ENCODE data around the gene UPK3A. TPM values are rescaled to one million over a fixed set of nuclear protein-coding genes. Genes with fewer than 3 reads are reported as not detected.

The UPK3A gene
- total RNA-seq, 1 experiment from 2014 or later, result not detected

GRCh38 chr22:45334528-45334927 is 49.8 kb downstream of the UPK3A start:
- DNase-seq (ENCODE audit: low read depth, low spot score), result no peak
- in situ Hi-C loops (cut with HindIII; ENCODE audit: low pct_unique_long_range_greater_than_20kb, low sequenced_read_pairs), result no loop called here

- no peak for DNase-seq (ENCODE audit: low read depth, low spot score)
Observed at GRCh38 chr22:45335021-45335818, 50.5 kb downstream of the UPK3A start.

GRCh38 chr22:45335854-45336522 is 51.2 kb downstream of the UPK3A start:
- no peak for DNase-seq (ENCODE audit: low read depth, low spot score)
- in situ Hi-C loops (cut with HindIII; ENCODE audit: low pct_unique_long_range_greater_than_20kb, low sequenced_read_pairs), result no loop called here

More at GRCh38 chr22:45335021-45335818, 50.5 kb downstream of the UPK3A start:
- in situ Hi-C loops (cut with HindIII; ENCODE audit: low pct_unique_long_range_greater_than_20kb, low sequenced_read_pairs), result no loop called here

- no peak for DNase-seq (ENCODE audit: low read depth, low spot score)
- in situ Hi-C loops (cut with HindIII; ENCODE audit: low pct_unique_long_range_greater_than_20kb, low sequenced_read_pairs), result no loop called here
Observed at GRCh38 chr22:45336971-45337431, 52.3 kb downstream of the UPK3A start.

GRCh38 chr22:45337536-45337935 is 52.8 kb downstream of the UPK3A start:
- no peak for DNase-seq (ENCODE audit: low read depth, low spot score)
- in situ Hi-C loops (cut with HindIII; ENCODE audit: low pct_unique_long_range_greater_than_20kb, low sequenced_read_pairs), result no loop called here

- DNase-seq (ENCODE audit: low read depth, low spot score), result no peak
- in situ Hi-C loops (cut with HindIII; ENCODE audit: low pct_unique_long_range_greater_than_20kb, low sequenced_read_pairs), result no loop called here
Observed at GRCh38 chr22:45338795-45339194, 54.0 kb downstream of the UPK3A start.

GRCh38 chr22:45340323-45340722 is 55.6 kb downstream of the UPK3A start:
- no peak for DNase-seq (ENCODE audit: low read depth, low spot score)
- in situ Hi-C loops (cut with HindIII; ENCODE audit: low pct_unique_long_range_greater_than_20kb, low sequenced_read_pairs), result no loop called here

DNA sequence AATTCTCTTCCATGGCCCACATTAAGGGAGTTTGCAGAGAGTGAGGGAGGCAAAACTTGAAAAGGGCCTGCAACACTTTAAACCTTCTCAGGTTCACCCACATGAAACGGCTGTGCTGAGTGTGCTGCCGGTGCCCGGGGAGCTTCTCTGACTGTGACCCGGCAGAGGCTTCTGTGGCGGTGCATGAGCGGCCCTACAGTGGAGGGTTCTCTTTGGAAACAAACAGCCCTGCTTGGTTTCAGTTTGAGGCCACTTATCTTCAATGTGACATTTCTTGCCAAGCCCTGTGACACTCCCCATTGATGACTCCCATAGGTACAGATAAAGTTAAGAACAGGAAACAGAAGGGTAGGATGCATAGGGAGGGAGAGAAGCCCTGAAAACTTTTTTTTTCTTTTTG is 56.7 kb downstream of the UPK3A start:
- DNase-seq (ENCODE audit: low read depth, low spot score), result no peak
- in situ Hi-C loops (cut with HindIII; ENCODE audit: low pct_unique_long_range_greater_than_20kb, low sequenced_read_pairs), result no loop called here

DNA sequence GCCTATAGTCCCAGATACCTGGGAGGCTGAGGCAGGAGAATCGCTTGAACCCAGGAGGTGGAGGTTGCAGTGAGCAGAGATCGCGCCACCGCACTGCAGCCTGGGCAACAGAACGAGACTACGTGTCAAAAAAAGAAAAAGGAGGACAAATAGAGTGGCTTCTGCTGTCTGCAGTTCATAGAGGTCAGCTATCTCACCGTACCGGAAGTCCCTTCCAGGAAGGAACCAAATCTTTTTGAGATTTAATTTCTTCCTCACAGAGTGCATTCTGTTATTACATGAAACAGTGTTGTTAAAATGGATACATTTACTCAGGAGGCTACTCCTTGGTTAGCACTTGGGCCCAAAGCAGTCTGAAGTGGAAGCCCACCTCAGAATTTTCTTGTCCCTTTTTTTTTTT is 58.4 kb downstream of the UPK3A start:
- DNase-seq (ENCODE audit: low read depth, low spot score), result no peak
- in situ Hi-C loops (cut with HindIII; ENCODE audit: low pct_unique_long_range_greater_than_20kb, low sequenced_read_pairs), result no loop called here

- peak; percentile 88 for DNase-seq (ENCODE audit: low read depth, low spot score)
- in situ Hi-C loops (cut with HindIII; ENCODE audit: low pct_unique_long_range_greater_than_20kb, low sequenced_read_pairs), result no loop called here
Observed at GRCh38 chr22:45344334-45344733, 59.6 kb downstream of the UPK3A start.

Other genes with a start within 250 kb of the UPK3A start
- 186 and 187 TPM in 2 replicates for gene NUP50, start 121.0 kb upstream of the UPK3A start, total RNA-seq (2014; rRNA removed; shearing (Covaris generic))
- gene KIAA0930, start 44.1 kb upstream of the UPK3A start, total RNA-seq (2014; rRNA removed; shearing (Covaris generic)), result 96.0 and 102 TPM in 2 replicates
- 18.2 and 29.2 TPM in 2 replicates for gene FAM118A, start 25.0 kb downstream of the UPK3A start, total RNA-seq (2014; rRNA removed; shearing (Covaris generic))
- 0.16 and 0.19 TPM in 2 replicates for gene SMC1B, start 128.7 kb downstream of the UPK3A start, total RNA-seq (2014; rRNA removed; shearing (Covaris generic))
- 2.0 and 3.9 TPM in 2 replicates for gene RIBC2, start 128.7 kb downstream of the UPK3A start, total RNA-seq (2014; rRNA removed; shearing (Covaris generic))
- 9.7 and 10.1 TPM in 2 replicates for gene FBLN1, start 217.9 kb downstream of the UPK3A start, total RNA-seq (2014; rRNA removed; shearing (Covaris generic))